Epithelial cell of proximal tubule (primary cell): ENCODE measurements around the gene FAM118A. TPM values are rescaled to one million over a fixed set of nuclear protein-coding genes. Genes with fewer than 3 reads are reported as not detected.
A peak's percentile ranks its signal among the peaks of the same experiment; 100 is the strongest.
"Not testable (repeated sequence)": the region's sequence is repeated elsewhere in the genome, so short reads cannot be mapped to it uniquely, and the experiment has no call there.

Source experiments
- DNase-seq: peaks from one replicate; pipeline ENCODE4 v3.0.0-alpha.2; 2011; ENCODE audit warnings: low read depth
- H3K4me3 ChIP-seq: 2 replicates; pipeline ENCODE4 v1.5.1; 2011; ENCODE audit warnings: low read depth, mild to moderate bottlenecking, low read length
- total RNA-seq: library from RNA; depleted of rRNA; stranded (reverse); fragments of >200 nt; gene quantifications from 2 replicates; pipeline ENCODE4 v1.2.3, GENCODE V29; 2015
- TF ChIP-seq, protein P1 (sequence below): conservative IDR thresholded peaks from 2 replicates; pipeline ENCODE4 v1.5.1; 2012; ENCODE audit warnings: low read depth, mild to moderate bottlenecking, low read length

The FAM118A gene
- total RNA-seq, result 9.5 and 11.4 TPM in 2 replicates

DNA sequence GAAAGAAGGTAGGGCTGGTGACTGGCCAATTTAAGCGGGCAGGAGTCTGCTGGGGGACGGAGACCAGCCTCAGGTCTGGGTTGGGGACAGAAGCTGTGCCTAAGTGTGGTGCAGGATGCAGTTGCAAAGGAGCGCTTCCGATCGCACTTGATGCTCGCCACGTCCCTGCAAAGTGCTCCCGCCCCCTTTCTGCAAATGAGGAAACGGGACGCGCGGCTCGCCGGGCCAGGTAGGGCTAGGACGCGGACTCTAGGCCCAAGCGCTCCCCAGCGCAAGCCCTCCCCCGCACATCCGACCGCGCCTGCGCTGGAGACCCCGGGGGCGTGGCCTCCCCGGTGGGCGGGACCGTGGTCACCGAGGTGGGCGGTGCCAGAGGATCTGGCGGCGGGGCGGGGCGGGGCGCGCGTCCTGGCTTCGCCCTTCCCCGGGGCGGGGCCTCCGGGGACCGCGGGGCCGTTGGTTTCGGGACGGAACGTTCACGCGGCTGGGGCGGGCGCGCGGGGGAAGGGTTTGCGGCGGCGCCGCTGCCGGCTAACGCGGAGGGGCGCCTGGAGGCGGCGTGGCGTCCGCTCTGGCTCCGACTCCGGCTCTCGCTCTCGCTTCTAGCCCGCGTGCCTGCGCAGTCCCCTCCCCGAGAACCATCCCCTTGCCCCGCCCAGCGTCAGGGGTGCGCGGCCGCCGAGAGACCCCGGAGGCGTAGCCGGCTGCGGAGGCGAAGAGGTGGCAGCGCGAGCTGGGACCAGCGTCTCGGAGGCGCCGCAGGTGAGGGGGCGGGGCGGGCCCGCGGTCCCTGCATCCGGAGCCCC lies at the start of gene FAM118A:
FAM118A (plus strand) TSS at position 513 of the 806 bp plus-strand sequence. CDS start 12,446 bp downstream, outside the sequence.
- peak within 1 kb of the TSS; percentile 89 for H3K4me3 ChIP-seq
- TF ChIP-seq, protein P1, sequence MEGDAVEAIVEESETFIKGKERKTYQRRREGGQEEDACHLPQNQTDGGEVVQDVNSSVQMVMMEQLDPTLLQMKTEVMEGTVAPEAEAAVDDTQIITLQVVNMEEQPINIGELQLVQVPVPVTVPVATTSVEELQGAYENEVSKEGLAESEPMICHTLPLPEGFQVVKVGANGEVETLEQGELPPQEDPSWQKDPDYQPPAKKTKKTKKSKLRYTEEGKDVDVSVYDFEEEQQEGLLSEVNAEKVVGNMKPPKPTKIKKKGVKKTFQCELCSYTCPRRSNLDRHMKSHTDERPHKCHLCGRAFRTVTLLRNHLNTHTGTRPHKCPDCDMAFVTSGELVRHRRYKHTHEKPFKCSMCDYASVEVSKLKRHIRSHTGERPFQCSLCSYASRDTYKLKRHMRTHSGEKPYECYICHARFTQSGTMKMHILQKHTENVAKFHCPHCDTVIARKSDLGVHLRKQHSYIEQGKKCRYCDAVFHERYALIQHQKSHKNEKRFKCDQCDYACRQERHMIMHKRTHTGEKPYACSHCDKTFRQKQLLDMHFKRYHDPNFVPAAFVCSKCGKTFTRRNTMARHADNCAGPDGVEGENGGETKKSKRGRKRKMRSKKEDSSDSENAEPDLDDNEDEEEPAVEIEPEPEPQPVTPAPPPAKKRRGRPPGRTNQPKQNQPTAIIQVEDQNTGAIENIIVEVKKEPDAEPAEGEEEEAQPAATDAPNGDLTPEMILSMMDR, result no peak
- peak; percentile 15 for DNase-seq

DNA sequence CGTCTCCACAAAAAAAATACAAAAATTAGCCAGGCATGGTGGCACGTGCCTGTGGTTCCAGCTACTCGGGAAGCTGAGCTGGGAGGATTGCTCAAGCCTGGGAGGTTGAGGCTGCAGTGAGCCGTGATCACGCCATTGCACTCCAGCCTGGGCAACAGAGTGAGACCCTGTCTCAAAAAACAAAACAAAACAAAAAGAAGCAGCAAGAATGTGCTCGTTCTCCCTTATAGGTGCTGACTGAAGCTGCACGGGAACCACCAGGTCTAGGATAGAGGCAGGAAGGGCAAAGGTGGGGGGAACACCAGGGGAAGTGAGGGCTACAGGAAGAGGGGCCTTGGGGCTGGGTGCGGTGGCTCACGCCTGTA lies 49.4 kb upstream of the FAM118A start:
- not testable (repeated sequence) for H3K4me3 ChIP-seq, DNase-seq

DNA sequence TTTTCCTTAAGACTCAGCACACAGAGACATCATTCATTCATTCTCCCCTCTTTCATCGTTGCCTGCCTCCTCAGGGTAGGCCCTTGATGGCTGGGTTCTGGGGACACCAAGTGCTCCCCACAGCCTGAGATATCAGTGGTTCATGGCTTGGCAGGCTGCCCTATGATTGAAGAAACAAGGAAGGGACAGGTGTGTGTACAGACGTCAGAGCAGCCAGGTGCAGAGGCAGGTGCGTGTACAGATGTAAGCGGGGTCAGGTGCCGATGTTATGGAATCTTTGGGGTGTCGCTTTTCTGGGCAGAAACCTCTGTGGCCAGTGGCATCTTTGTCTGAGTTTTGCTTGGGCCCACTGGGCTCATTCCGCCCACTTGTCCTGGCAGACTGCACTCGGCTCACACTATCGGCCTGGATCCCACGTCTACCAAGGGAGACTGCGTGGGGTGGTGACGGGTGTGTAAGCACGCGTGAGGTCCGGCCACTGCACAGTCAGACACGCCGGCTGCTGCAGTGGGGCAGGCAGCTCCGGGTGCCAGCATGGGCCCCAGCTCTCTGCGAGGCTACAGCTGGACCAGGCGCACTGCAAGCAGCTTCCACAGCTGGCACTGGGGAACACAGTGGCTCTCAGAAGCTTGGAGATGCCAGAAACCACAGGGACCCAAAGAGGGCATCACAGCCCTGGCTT lies 48.2 kb upstream of the FAM118A start:
- no peak overlapping the region for H3K4me3 ChIP-seq
- TF ChIP-seq, protein P1, result no peak
- DNase-seq, result no peak

DNA sequence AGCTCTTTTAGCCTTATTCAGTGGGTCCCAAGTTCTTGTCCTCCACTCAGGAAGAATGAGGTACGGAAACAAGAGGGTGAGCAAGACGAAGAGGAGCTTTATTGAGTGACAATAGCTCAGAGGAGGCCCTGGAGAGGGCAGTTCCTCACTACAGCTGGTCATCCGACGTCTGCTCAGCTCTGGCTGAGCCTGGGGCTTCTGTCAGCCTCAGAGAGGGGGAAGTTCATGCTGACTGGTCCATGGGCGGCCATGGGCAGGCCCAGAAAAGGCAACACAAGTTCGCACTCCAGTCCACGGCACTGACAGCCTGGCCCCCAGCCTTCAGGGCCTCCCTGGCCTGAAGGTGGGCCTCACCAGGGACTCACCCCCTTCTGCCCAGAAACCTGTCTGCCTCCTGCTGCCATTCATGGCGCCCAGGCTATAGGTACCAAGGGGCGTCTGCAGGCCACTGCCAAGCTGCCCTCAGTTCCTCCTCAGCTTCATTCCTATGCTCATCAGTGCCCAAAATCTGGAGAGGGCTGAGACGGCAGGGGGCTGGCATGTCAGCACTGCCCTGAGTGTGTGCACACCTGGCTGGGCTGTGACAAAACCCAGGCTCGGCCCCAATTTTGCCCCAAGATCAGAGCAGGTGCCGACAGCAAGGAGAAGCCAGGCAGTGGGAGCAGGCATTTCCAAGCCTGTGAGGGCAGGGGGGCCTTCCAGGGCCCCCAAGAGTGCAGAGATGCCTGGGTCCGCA lies 47.4 kb upstream of the FAM118A start:
- DNase-seq, result no peak
- H3K4me3 ChIP-seq, result no peak overlapping the region
- TF ChIP-seq, protein P1, result no peak

DNA sequence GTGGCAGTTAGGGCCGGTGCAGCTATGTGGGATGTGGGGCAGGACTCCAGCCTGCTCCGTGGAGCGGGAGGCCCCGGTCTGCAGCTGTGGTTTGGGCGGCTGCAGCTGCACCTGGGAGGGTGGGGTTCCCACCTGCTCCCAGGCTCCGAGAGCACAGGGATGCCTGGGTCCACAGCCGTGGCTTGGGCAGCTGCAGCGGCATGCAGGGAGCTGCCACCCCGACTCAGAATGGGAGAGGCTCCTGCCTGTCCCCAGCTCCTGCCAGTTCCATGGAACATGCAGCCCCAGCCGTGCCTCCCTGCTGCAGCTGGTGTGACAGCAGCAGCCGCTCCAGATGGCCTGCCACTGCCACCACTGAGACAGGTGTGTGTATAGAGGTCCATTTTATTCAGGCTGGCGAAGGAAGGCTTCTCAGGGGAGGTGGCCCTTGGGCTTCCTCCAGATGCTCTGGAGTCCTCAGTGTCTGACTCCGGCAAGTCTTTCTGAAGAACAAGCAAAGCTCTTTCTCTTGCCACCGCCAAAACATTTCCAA lies 46.7 kb upstream of the FAM118A start:
- TF ChIP-seq, protein P1, result no peak
- H3K4me3 ChIP-seq, result no peak overlapping the region
- no peak for DNase-seq

DNA sequence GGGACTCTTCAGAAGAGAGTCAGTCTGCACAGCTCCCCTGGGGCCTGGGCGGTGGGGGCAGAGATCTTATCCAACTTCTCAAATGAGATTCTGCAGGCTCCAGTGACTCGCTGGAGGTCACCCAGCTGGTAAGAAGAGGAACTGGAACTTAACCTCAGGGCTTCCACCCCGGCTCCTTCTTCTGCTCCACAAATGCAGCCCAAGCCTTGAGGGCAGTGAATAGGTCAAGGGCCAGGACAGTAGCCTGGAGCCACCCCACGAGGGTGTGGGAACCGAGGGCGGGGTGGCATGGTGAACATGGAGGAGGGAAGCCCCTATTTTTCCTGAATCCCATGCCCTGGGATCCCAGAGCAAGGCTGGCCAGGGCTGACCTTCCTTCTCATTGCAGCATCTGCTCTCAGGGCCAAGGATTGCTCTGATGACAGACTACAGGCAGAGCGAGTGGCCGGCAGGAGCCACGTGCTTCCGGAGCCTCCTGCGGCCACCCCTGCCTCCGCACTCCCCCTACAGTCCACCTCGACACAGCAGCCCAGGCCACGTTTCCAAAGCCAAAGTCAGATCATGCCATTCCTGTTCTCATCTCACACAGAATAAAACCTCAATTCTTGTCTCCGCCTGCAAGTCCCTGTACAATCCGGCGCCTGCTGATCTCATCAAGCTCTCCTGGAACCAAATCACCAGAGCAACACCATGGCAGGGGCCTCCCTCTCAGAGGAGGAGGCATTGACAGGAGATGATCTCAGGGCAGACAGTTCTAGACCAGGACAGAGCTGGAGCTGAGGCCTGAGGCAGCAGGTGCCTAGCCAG lies 46.1 kb upstream of the FAM118A start:
- H3K4me3 ChIP-seq, result no peak overlapping the region
- TF ChIP-seq, protein P1, result peak; percentile 61
- DNase-seq, result no peak
